ENCODE data around the gene PRKN. TPM values are rescaled to one million over a fixed set of nuclear protein-coding genes. Genes with fewer than 3 reads are reported as not detected.

PRKN gene
- total RNA-seq, 1 experiment from 2014 or later = 1.2 TPM

DNA sequence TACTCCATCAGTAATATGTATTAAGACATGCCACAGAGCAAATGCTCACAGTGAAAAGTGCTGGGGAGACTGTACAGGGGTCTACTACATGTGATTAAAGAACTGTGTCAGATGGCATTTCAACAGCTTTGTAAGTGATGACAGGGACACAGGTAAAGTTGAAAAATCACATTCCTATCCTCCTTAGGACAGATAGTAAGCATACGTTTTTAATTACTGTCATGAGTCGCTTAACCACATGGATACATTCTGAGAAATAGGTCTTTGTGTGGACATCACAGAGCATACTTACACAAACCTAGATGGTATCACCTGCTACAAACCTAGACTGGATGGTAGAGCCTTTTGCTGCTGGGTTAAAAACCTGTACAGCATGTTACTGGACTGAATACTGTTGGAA lies 807.9 kb downstream of the PRKN start:
- BruUV-seq (replicated peaks) = no TSS peak
- Histone ChIP-seq H3K27ac (ENCODE audit: low read depth, low read length, poor library complexity, severe bottlenecking) (no peak overlapping the region), H3K4me1 (ENCODE audit: insufficient read depth, low read length, poor library complexity, severe bottlenecking) (no peaks in the 10 kb centered on the region), H3K4me3 (ENCODE audit: low read depth, low read length, poor library complexity, severe bottlenecking) (no peak overlapping the region), H3K27me3 (replicated peaks; ENCODE audit: insufficient read depth, low read depth, low read length, poor library complexity) (no peaks in the 10 kb centered on the region), H3K9me3 (ENCODE audit: low read depth, low read length, poor library complexity, severe bottlenecking) (no peaks in the 10 kb centered on the region), H3K36me3 (ENCODE audit: insufficient read depth, low read length, poor library complexity, severe bottlenecking) (no peaks in the 10 kb centered on the region)
- DNase-seq (ENCODE audit: low spot score) = no peak
- intact Hi-C loops (cut with micrococcal nuclease; ENCODE audit: unreplicated experiment) = loop anchor here (5.0 kb wide), 1 partner anchor 172 kb away; no protein-coding TSS in a partner anchor
- no peak for TF ChIP-seq EZH2 (IDR thresholded peaks at IDR 0.05; ENCODE audit: borderline replicate concordance, low read depth, low read length, poor library complexity, severe bottlenecking)
- TF ChIP-seq, protein P1, sequence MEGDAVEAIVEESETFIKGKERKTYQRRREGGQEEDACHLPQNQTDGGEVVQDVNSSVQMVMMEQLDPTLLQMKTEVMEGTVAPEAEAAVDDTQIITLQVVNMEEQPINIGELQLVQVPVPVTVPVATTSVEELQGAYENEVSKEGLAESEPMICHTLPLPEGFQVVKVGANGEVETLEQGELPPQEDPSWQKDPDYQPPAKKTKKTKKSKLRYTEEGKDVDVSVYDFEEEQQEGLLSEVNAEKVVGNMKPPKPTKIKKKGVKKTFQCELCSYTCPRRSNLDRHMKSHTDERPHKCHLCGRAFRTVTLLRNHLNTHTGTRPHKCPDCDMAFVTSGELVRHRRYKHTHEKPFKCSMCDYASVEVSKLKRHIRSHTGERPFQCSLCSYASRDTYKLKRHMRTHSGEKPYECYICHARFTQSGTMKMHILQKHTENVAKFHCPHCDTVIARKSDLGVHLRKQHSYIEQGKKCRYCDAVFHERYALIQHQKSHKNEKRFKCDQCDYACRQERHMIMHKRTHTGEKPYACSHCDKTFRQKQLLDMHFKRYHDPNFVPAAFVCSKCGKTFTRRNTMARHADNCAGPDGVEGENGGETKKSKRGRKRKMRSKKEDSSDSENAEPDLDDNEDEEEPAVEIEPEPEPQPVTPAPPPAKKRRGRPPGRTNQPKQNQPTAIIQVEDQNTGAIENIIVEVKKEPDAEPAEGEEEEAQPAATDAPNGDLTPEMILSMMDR (conservative IDR thresholded peaks at IDR 0.05; ENCODE audit: low read depth, low read length) = no peak
- ChIA-PET POLR2A (ENCODE audit: low non-redundant PET) (no interaction called here), CTCF (no interaction called here)

DNA sequence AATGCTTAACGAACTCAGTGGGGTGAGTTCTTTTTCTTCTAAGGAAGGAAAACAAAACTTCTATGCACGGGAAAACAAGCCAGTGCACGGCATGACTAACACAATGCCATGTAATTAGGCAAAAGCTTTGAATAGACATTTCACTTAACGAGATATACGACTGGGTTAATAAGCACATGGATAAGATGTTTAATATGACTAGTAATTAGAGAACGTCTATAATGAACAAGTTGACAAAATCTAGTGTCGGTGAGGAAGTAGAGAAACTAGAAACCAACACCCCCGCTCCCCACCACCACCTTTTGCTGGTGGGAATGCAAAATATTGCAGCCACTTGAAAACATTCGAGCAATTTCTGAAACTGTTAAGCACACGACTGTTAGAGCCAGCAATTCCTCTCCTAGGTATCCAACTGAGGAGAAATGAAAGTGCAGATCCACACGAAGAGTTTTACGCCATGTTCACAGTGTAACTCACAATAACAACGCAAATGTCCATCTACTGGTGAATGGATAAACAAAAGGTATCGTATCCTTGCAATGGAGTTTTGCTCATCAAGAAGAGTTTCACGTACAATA lies 808.8 kb downstream of the PRKN start:
- Histone ChIP-seq H3K4me1 (ENCODE audit: insufficient read depth, low read length, poor library complexity, severe bottlenecking) (no peaks in the 10 kb centered on the region), H3K27ac (ENCODE audit: low read depth, low read length, poor library complexity, severe bottlenecking) (no peak overlapping the region), H3K4me3 (ENCODE audit: low read depth, low read length, poor library complexity, severe bottlenecking) (no peak overlapping the region), H3K27me3 (replicated peaks; ENCODE audit: insufficient read depth, low read depth, low read length, poor library complexity) (no peaks in the 10 kb centered on the region), H3K36me3 (ENCODE audit: insufficient read depth, low read length, poor library complexity, severe bottlenecking) (no peaks in the 10 kb centered on the region), H3K9me3 (ENCODE audit: low read depth, low read length, poor library complexity, severe bottlenecking) (no peaks in the 10 kb centered on the region)
- DNase-seq (ENCODE audit: low spot score) = no peak
- no peak for TF ChIP-seq EZH2 (IDR thresholded peaks at IDR 0.05; ENCODE audit: borderline replicate concordance, low read depth, low read length, poor library complexity, severe bottlenecking)
- ChIA-PET POLR2A (ENCODE audit: low non-redundant PET) (no interaction called here), CTCF (no interaction called here)
- no TSS peak for BruUV-seq (replicated peaks)
- intact Hi-C loops (cut with micrococcal nuclease; ENCODE audit: unreplicated experiment) = no loop called here

DNA sequence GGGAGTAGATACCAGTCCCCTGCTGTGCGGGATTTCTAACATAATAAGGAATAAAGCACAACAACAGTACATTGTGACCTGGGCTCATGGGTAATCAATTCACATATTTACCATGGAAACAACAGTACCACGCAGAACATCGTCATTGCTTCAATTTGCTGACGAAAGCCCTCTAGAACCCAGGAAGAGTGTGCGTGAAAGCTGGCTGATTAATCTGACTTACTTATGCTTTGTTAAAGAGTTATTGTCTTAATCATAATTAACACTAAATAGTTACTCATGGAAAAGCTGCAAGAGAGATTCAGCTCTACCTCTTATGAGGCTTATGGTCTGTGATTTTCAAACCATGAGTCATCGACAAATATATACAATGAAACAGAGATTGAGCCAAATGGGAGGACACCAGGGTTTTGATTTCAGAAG lies 809.4 kb downstream of the PRKN start:
- H3K4me3 ChIP-seq (ENCODE audit: low read depth, low read length, poor library complexity, severe bottlenecking) = no peak overlapping the region
- intact Hi-C loops (cut with micrococcal nuclease; ENCODE audit: unreplicated experiment) = no loop called here

More for the DNA sequence above, 809.4 kb downstream of the PRKN start:
- TF ChIP-seq, protein P1 (conservative IDR thresholded peaks at IDR 0.05; ENCODE audit: low read depth, low read length) = no peak
- no peak for TF ChIP-seq EZH2 (IDR thresholded peaks at IDR 0.05; ENCODE audit: borderline replicate concordance, low read depth, low read length, poor library complexity, severe bottlenecking)
- DNase-seq (ENCODE audit: low spot score) = no peak
- no peaks in the 10 kb centered on the region for H3K36me3 ChIP-seq (ENCODE audit: insufficient read depth, low read length, poor library complexity, severe bottlenecking)
- H3K27me3 ChIP-seq (replicated peaks; ENCODE audit: insufficient read depth, low read depth, low read length, poor library complexity) = no peaks in the 10 kb centered on the region
- ChIA-PET POLR2A (ENCODE audit: low non-redundant PET) (no interaction called here), CTCF (no interaction called here)
- BruUV-seq (replicated peaks) = no TSS peak
- no peak overlapping the region for H3K27ac ChIP-seq (ENCODE audit: low read depth, low read length, poor library complexity, severe bottlenecking)
- H3K4me1 ChIP-seq (ENCODE audit: insufficient read depth, low read length, poor library complexity, severe bottlenecking) = no peaks in the 10 kb centered on the region
- no peaks in the 10 kb centered on the region for H3K9me3 ChIP-seq (ENCODE audit: low read depth, low read length, poor library complexity, severe bottlenecking)

All from A673 (cell line).